GM21825 (cell line): ENCODE results near the gene ALOX15.
"Not testable (repeated sequence)": the region's sequence is repeated elsewhere in the genome, so short reads cannot be mapped to it uniquely, and the experiment has no call there.

ENCODE experiments used
- ATAC-seq: cut with Tn5 transposase; IDR thresholded peaks from one replicate; pipeline ENCODE4 v1.9.1; 2021; ENCODE audit warnings: mild to moderate bottlenecking, moderate library complexity; ENCODE audit not compliant: unreplicated experiment

The ALOX15 gene

DNA sequence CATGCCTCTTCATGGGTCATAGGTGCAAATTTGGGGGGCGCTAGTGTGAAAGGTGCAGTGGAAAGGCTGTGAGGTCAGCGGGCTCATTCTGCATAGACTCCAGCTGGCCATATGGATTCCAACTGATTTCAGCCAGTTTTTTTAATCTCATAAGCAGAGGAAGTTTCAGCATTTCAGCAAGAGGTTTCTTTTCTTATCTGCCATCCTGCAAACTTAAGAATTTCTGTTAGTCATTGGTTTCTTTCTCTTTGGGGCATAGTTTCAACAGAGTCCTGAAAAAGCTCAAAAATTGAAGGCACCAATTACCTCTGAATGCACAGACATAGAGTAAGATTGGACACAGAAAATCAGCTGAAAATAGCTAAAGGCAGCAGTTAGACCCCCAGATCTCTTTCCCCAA, 16.2 kb upstream of the ALOX15 start:
- ATAC-seq = no peak

GRCh38 chr17:4655933-4656332, 14.5 kb upstream of the ALOX15 start:
- ATAC-seq = not testable (repeated sequence)

DNA sequence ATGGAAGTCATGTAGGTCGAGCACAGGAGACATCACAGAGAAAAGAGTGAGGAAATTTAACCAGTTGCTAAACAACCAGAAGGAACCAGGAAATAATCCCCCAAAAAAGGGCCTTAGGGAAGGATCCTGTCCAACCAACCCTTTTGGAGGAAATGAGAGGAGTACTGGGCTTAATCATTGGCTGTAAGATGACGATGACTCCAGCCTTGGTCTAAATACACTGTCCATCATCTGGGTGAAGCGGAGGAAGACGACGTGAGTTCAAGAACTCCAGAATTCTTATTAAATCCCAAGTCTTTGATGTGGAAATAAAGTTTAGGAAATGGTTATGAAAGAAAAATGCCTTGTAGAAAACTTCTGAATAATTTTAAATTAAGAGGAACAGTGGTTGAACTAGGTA, 11.5 kb upstream of the ALOX15 start:
- no peak for ATAC-seq

- no peak for ATAC-seq
Measured at GRCh38 chr17:4648741-4649140, 7.3 kb upstream of the ALOX15 start.

DNA sequence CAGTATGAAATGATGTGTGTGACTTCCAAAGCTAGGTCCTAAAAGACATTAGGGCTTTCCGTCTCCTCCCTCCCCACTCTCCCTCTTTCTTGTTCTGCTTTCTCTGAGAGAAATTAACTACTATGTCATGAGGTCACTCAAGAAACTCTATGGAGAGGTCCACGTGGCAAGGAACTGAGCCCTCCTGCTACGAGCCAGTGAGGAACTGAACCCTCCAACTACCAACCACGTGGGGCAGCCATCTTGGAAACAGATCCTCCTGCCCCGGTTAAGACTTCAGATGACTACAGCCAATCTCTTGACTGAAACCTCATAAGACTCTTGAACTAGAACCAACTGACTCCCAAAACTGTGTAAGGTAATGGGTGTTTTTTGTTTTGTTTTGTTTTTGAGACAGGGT, 4.2 kb upstream of the ALOX15 start:
- no peak for ATAC-seq

GRCh38 chr17:4643676-4644075, 2.2 kb upstream of the ALOX15 start:
- no peak for ATAC-seq

DNA sequence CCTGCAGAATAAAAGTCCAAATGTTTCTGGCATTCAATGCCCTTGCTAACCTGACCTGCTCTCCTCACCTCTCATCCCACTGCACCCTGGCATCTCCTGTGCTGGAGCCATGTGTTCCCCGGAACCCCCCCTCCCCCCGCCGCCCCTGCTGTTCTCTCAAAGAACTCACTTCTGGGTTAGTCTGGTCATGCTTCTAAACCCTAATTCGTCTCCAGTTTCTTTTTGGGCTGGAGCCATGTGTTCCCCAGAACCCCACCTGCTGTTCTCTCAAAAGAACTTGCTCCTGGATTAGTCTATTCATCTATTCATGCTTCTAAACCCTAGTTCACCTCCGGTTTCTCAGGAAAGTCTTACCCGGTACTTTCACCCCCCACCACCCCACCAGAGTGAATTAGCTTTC, 808 bp upstream of the ALOX15 start:
- no peak for ATAC-seq

DNA sequence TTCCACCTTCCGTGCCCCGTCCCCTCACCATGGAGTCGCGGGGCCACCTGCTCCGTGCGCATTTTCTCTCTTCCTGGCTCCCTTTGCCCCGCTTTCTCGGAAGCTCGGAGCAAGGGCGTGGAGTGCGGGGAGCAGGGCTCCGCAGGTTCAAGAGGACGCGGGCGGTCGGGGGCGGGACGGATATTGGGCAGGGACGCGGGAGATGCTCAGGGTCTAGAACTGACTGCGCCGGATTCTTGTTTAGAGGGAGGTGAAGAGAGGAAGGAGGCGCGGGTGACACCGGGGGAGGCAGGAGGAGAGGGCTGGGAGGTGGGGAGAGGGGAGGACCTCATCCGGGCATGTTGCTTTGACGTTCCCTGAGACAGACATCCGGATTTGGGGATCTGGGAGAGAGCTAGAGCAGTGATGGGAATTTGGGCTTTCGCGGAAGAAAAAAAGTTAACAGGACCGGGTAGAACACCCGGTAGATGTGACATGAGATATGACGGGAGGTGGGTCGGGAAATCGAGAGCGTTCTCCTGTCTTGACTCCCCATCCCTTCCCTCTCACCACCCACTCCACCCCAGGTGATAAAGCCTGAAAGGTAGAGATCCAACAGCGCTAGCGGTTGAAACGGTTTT, 799 bp downstream of the ALOX15 start:
- not testable (repeated sequence) for ATAC-seq

- not testable (repeated sequence) for ATAC-seq
Measured at GRCh38 chr17:4639301-4640059, 2.0 kb downstream of the ALOX15 start.

GRCh38 chr17:4638766-4639165, 2.7 kb downstream of the ALOX15 start:
- not testable (repeated sequence) for ATAC-seq

GRCh38 chr17:4636474-4637100, 4.9 kb downstream of the ALOX15 start:
- no peak for ATAC-seq

DNA sequence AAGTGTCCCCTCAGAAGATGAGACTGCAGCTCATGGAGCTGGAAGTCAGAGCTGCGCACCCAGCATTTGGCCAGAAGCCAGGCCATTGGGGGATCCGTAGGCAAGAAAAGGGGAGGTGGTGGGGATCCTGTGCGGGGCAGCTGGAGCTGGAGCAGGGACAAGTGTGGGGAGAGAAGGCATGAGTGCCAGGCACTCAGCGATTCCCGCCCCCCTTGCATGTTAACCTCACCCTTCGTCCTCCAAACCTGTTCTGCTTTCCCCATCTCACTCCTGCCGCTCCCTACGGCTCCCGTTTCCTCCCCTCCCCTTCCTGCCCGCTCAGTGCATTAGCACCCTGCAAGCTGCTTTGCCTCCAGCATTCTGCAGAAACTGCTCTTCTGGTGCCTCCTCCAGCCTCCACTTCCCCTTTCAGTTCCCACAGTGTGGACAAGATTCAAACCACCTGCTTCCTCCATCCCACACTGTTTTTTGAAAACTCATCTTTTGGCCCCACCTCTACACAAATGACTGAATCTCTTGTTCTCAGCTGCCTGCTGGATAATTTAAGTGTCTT, 5.6 kb downstream of the ALOX15 start:
- ATAC-seq = peak; percentile 74

GRCh38 chr17:4634976-4635375, 6.5 kb downstream of the ALOX15 start:
- no peak for ATAC-seq

DNA sequence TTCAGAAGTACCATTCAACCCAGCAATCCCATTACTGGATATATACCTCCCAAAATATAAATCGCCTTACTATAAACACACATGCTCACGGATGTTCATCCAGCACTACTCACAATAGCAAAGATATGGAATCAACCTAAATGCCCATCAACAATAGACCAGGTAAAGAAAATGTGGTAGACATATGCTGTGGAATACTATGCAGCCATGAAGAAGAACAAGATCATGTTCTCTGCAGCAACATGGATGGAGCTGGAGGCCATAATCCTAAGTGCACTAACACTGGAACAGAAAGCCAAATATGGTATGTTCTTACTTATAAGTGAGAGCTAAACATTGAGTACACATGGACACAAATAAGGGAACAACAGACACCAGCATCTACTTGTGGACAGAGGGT, 7.8 kb downstream of the ALOX15 start:
- ATAC-seq = no peak

GRCh38 chr17:4632581-4632920, 8.9 kb downstream of the ALOX15 start:
- no peak for ATAC-seq

DNA sequence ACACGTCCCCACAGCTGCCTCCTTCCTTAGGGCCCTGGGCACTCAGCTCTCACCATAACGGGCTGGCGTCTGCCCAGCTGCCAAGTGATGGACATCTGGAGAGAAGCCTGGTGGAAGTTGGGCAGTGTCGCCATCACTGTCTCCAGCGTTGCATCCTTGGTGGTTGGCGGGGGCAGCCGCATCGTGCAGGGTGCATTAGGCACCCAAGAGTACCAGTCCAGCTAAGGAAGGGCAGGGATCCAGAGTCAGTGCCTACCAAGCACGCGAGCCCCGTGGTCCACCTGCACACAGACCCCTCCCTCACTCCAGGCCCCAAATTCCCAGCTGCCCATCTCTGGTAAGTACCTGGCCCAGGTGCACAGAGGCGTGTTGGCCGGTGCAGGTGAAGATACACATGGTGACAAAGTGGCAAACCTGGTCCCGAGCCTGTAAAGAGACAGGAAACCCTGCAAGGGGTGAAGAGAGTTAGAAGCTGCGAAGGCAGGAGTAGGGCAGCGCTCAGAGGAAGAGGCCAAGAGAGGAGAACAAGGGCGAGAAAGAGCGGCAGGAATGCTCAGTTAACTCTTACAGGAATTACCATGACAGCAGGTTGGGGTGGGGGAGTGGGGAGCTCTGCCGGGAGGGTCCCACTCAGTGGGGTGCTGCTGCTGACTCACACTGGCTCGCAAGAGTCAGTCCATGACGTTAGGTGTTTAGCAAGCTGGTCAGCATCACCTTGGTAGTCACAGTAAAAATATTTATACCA, 9.5 kb downstream of the ALOX15 start:
- no peak for ATAC-seq

GRCh38 chr17:4631431-4631830, 10.0 kb downstream of the ALOX15 start:
- no peak for ATAC-seq

DNA sequence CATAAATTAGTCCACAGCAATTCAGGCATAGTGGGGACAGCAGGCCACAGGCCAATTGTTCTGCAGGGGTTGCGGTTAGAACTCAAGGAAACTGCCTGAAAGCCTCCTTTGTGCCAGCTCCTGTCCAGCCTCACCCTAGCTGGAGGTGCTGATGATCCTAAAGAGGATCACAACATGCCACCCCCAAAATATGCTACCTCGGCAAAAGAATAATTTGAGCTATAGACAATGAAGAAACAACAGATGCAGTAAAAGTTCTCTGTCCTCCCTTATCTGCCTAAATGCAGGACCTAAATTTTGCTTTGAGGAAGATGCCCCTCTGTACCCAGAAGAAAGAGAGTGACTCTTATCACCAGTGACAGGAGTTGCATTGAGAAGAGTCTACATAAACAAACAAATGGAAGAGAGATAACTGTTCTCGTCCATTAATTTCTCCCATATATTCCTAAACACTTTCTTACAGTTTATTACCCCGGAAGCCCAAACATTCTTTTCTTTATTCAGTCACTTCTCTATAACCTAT, 14.7 kb downstream of the ALOX15 start:
- ATAC-seq = no peak

- ATAC-seq = no peak
Measured at GRCh38 chr17:4625181-4625617, 16.3 kb downstream of the ALOX15 start.

GRCh38 chr17:4624451-4624911, 17.0 kb downstream of the ALOX15 start:
- ATAC-seq = not testable (repeated sequence)

DNA sequence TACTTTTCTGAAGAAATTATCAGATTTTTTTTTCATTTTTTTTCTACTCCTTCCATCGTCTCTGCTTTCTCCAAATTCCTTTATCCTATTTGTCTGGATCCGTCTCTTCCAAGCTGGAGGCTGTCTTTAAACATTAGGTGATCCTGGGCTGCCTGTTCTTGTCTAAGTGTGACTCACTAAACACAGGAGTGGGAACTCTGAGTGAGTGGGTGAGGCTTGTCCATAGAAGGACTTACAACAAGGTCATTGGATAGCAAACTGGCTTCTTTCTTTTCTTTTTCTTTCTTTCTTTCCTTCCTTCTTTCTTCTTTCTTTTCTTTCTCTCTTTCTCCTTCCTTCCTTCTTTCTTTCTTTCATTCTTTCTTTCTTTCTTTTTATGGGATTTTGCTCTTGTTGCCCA, 18.2 kb downstream of the ALOX15 start:
- no peak for ATAC-seq
